Measurements from ENCODE around the gene WASF2. TPM values are rescaled to one million over a fixed set of nuclear protein-coding genes. Genes with fewer than 3 reads are reported as not detected.

Gene WASF2
- total RNA-seq, 1 donor from 2014 or later, result 22.1 TPM

DNA sequence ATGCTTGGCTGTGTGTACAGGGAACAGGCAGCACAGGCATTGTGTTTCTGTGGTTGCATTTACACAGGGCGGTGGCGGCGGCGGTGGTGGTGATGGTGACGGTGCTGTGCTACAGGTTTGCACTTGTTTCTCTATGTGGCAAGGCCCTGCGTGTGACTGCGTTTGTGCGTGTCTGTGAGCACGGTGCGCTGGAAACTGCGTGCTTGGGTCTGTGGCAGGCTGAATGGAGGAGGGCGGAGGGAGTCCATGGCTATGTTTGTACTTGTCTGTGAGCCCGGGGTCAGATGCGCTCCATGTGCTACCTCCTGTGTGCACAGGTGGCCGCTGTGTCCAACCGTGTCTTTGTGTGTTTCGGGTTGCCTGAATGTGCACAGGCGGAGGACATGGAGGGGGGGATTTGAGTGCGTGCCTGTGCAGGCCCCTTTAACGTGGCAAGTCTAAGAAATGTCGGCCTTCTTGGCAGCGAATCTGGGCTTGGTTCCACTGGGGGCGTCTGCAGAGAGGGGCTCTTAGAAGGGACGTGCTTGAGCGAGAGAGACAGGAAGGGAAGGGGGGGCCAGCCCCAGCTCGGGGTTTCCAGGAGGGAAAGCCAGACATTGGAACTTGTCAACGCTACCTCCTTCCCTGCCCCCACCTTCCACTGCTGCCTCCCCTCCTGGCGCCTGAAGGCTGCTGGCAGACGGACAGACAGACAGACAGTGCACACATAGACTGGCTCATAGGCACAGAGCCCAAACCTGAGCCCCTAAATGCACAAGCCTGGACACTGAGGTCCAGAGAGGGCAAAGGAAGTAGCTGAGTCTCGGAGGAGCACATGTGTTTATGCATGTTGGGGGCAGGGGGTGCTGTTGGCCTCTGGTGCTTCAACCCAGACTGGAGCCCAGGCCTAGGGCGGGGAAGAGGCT is 32.7 kb upstream of the WASF2 start:
- FAIRE-seq, result peak; percentile 98
- Histone ChIP-seq H3K27me3 (ENCODE audit: control insufficient read depth, insufficient read depth, low read length) (no peaks in the 10 kb centered on the region), H3K4me3 (ENCODE audit: low read depth, low read length) (no peak overlapping the region), H3K36me3 (ENCODE audit: control insufficient read depth, insufficient read depth, low read length) (no peaks in the 10 kb centered on the region)
- DNase-seq (ENCODE audit: low read depth), result peak; percentile 99
- TF ChIP-seq, protein P1, sequence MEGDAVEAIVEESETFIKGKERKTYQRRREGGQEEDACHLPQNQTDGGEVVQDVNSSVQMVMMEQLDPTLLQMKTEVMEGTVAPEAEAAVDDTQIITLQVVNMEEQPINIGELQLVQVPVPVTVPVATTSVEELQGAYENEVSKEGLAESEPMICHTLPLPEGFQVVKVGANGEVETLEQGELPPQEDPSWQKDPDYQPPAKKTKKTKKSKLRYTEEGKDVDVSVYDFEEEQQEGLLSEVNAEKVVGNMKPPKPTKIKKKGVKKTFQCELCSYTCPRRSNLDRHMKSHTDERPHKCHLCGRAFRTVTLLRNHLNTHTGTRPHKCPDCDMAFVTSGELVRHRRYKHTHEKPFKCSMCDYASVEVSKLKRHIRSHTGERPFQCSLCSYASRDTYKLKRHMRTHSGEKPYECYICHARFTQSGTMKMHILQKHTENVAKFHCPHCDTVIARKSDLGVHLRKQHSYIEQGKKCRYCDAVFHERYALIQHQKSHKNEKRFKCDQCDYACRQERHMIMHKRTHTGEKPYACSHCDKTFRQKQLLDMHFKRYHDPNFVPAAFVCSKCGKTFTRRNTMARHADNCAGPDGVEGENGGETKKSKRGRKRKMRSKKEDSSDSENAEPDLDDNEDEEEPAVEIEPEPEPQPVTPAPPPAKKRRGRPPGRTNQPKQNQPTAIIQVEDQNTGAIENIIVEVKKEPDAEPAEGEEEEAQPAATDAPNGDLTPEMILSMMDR (IDR thresholded peaks at IDR 0.05; ENCODE audit: insufficient read depth, low read length, severe bottlenecking), result peak; percentile 51

DNA sequence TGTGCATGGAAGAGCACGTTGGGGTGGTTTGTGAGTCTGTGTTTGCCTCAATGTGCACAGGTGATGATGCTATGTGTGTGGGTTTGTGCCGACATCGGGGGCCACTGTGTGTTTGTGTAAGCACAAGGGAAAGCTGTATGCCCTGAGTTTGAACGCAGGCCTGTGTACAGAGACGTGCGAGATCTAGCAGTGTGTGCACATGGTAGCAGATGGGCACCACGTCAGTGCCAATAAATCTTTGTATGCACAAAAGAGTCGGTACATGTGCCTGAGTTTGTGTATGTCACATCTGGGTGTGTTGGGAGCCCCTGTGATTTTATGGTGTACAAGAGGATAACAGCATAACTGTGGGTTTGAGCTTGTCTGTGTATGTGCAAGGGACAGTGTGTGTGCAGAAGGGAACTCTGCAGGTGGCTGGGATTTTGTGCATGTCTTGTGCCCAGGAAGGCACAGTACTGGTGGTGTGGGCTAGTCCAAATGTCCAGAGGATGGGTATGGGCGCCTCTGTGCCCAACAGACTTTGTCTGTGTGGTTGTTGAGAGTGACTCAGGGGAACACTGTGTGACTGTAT is 32.0 kb upstream of the WASF2 start:
- no peak overlapping the region for H3K4me3 ChIP-seq (ENCODE audit: low read depth, low read length)
- FAIRE-seq (peak; percentile 76), DNase-seq (ENCODE audit: low read depth) (no peak)
- TF ChIP-seq, protein P1 (IDR thresholded peaks at IDR 0.05; ENCODE audit: insufficient read depth, low read length, severe bottlenecking), result no peak
- H3K36me3 ChIP-seq (ENCODE audit: control insufficient read depth, insufficient read depth, low read length), result no peaks in the 10 kb centered on the region
- no peaks in the 10 kb centered on the region for H3K27me3 ChIP-seq (ENCODE audit: control insufficient read depth, insufficient read depth, low read length)

DNA sequence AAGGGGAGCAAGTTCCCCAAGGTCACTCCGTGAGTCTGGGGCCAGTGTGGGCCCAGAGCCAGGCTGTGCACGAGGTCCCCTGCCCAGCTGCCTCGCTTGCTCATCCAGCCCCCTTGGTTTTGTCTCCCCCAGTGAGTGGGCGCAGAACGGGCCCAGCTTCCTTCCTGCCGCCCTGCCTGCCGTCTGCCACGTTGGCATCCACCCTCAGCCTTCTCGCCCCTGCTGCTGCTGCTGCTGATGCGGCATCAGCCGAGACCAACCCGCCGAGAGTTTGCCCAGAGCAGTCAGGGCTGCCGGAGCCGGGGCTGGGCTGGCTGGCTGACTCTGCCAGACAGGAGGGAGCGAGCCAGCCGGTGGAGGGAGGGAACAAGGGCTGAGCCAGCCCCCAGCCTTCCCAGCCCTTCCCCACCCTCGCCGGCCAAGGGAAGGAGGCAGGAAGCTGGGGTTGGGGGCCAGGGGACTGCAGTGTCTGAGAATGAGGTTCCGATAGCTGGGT is 31.4 kb upstream of the WASF2 start:
- no peak for FAIRE-seq
- H3K36me3 ChIP-seq (ENCODE audit: control insufficient read depth, insufficient read depth, low read length), result no peaks in the 10 kb centered on the region
- TF ChIP-seq, protein P1 (IDR thresholded peaks at IDR 0.05; ENCODE audit: insufficient read depth, low read length, severe bottlenecking), result no peak

DNA sequence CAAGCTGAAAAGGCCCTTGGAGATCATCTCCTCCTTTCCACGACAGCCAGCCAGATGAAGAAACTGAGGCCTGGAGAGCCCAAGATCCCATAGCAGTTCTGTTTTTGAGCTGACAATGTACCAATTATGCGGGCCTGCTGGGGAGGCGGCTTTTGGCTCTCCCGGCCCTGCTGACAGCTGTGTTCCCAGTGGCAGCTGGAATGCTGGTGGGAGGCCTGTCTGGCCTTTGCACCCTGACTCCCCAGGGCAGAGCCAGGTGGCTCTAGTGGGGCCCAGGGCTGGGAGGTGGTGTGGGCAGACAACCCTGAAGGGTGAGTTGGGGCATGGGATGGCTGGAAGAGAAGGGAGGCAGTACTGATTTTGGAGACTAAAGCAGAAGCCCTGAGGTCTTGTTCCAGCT is 30.7 kb upstream of the WASF2 start:
- no peak for FAIRE-seq
- TF ChIP-seq, protein P1 (IDR thresholded peaks at IDR 0.05; ENCODE audit: insufficient read depth, low read length, severe bottlenecking), result no peak

More for the DNA sequence above, 31.4 kb upstream of the WASF2 start:
- DNase-seq (ENCODE audit: low read depth), result no peak
- H3K27me3 ChIP-seq (ENCODE audit: control insufficient read depth, insufficient read depth, low read length), result no peaks in the 10 kb centered on the region
- H3K4me3 ChIP-seq (ENCODE audit: low read depth, low read length), result no peak overlapping the region

DNA sequence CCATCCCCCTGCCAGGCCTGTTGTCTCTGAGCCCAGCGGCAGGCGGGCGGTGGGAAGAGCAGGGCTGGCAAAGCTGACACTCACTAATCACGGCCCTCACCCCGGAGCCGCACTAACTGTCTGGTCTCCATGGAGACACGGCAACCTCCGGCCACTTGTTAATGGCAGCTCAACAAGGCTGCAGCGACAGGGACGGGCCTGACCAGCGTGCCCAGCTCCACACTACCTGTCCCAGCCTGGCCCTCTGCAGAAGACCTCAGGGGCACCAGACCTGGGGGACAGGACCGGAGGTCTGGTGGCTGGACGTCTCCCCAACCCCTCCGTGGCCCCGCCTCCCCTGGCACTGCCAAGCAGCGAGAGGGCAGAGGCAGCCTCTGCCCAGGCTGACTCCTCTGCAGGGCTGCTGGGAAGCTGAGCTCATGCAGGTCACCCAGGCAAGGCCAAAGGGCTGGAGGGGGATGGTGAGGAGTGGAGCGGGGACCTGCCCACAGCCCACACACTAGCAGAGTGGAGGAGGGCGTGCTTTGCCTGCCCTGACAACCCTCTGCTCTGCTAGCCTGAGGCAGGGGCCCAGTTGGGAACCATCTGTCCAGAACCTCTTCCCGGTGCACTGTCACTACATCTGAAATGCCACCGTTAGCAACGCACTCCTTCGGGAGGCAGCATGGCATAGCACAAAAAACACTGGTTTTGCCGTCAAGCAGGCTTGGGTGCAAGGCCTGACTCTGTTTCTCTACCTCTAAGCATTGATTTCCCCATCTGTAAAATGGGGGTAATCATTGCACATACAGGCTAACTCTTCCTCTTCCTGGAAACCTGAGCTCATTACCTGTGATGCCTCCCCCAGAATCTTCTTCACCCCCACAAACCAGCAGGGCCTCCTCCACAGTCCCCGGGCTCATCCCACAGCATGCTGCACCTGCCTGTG is 29.6 kb upstream of the WASF2 start:
- Histone ChIP-seq H3K4me3 (ENCODE audit: low read depth, low read length) (no peak overlapping the region), H3K36me3 (ENCODE audit: control insufficient read depth, insufficient read depth, low read length) (no peaks in the 10 kb centered on the region), H3K27me3 (ENCODE audit: control insufficient read depth, insufficient read depth, low read length) (no peaks in the 10 kb centered on the region)
- TF ChIP-seq, protein P1 (IDR thresholded peaks at IDR 0.05; ENCODE audit: insufficient read depth, low read length, severe bottlenecking), result no peak
- no peak for FAIRE-seq
- DNase-seq (ENCODE audit: low read depth), result no peak

More for the DNA sequence above, 30.7 kb upstream of the WASF2 start:
- no peaks in the 10 kb centered on the region for H3K27me3 ChIP-seq (ENCODE audit: control insufficient read depth, insufficient read depth, low read length)
- DNase-seq (ENCODE audit: low read depth), result no peak
- H3K36me3 ChIP-seq (ENCODE audit: control insufficient read depth, insufficient read depth, low read length), result no peaks in the 10 kb centered on the region
- H3K4me3 ChIP-seq (ENCODE audit: low read depth, low read length), result no peak overlapping the region

All from bronchial epithelial cell (primary cell).